Stimulated activated CD4-positive, alpha-beta T cell treated with anti-CD3 and anti-CD28 coated beads, Interleukin-4, amount 100 ng/mL, for 24 hours (primary cell): ENCODE data around the gene PRPF38A.
A peak's percentile ranks its signal among the peaks of the same experiment; 100 is the strongest.

Source experiments
- DNase-seq: peaks from one replicate; pipeline ENCODE4 v3.0.0-alpha.2; 2020

The PRPF38A gene

GRCh38 chr1:52400131-52400530 lies 4.3 kb upstream of the PRPF38A start:
- DNase-seq = no peak

- no peak for DNase-seq
Measured at GRCh38 chr1:52402860-52403240, 1.6 kb upstream of the PRPF38A start.

DNA sequence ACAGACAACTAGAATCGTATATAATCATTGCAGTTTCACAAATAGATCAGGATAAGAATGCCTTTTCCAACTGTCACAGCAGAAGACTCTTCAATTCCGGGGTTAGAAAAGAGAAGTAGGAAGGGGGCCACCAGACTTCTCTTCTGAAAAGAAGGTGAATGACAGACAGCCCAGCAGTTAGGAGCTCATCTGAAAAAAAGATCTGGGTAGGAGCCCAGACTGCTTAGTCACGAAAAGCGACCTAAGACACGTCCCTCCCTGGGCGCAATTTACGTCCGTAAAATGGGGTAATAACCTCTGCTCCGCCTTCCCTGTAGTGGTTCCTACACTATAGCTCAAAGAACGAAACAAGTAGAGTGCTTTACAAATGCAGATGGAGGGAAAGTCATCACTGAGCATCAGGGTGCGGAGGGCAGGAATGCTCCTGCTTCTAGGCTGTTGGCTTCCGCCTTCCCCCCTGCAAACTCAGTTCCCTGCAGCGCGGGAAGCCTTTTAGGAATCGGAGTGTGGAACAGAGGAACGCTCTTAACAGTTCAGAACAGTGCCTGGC lies 761 bp upstream of the PRPF38A start:
- DNase-seq = peak; percentile 66

DNA sequence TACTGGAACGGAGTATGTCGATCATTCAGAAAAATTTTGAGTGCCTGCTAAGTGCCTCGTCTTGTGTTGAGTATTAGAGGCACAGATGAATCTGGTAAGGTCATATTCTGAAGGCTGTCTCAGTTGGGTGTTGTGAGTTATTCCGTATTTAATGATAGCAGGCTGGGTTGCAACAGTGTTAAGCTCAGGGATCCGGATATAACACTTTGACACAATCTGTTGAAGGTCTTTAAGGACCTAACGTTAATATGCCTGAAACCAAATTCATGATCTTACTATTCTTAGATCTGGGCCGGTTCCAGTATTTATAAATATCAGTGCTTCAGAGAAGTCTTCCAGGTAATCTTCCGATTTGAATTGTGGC lies 555 bp downstream of the PRPF38A start:
- DNase-seq = no peak

GRCh38 chr1:52413410-52413989 lies 9.1 kb downstream of the PRPF38A start:
- DNase-seq = no peak

GRCh38 chr1:52414942-52415341 lies 10.5 kb downstream of the PRPF38A start:
- no peak for DNase-seq

DNA sequence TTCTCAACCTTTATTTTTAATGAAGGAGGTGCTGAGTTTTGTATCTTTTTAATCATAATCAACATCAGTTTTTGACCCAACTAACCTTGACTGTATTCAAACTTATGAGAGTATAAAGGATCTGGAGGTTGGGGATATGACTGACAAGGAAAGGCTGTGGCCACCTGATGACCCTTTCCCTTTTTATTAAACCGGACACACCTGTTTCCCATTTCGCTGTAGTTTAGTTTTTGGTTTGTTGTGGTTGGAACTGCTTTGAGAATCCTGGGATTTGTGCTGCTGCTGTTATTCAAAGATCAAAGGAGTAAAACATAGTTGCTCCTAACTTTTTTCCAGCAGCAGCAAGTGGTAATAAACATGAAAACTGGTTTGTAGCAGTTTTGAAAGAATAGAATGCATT lies 12.4 kb downstream of the PRPF38A start:
- no peak for DNase-seq

DNA sequence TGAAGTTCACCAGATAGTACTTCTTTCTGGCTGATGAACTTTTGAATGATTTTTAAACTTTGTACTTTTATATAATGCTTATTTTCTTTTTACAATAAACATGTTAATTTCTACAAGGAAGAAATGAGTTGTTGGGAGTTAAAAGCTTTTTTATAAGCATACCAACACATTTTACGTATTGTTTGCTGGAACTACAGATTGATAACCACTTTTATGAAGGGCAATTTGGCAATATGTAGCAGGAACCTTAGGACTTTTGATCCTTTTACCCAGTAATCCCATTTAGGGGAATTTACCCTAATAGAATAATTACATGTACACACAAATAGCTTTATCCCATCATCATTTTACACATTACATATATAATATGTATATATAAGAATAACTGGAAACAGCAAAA lies 16.3 kb downstream of the PRPF38A start:
- no peak for DNase-seq

DNA sequence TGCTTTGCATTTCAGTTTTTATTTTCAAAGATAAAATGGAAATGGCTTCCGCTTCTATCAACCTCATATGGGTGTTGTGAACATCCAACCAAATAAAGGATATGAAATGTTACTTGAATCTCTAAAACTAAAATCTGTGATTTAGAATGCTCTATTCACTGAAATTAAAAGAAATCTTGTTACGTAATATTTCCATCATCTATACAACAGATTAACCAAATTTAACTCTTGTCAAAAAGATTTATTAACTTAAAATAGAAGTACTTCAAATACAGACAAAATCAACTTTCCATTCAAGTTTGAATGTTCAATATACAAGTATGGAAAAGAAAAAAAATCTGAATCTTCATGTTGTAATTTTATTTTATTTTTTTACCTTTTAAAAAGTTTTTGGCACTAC lies 18.7 kb downstream of the PRPF38A start:
- DNase-seq = no peak

GRCh38 chr1:52423771-52424170 lies 19.4 kb downstream of the PRPF38A start:
- DNase-seq = peak; percentile 65

DNA sequence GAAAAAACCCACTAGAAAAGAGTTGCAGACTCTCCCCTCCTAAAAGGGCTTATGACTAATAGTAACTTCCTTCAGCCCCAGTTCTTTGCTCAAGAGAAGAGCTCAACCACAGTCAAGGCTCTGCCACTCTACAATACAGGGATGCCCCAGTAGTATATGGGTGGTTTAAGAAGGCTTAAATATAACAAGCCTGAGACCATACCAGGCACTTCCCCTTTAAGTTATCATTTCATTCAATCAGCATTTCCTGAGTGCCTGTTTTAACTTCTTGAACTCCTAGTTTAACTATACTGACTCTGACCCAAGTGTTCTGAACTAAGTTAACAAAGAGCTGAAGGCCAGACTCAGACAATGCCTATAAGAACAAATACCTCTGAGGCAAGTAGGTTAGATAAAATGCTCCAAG lies 19.8 kb downstream of the PRPF38A start:
- DNase-seq = peak; percentile 19

- DNase-seq = no peak
Measured at GRCh38 chr1:52424813-52425212, 20.4 kb downstream of the PRPF38A start.

DNA sequence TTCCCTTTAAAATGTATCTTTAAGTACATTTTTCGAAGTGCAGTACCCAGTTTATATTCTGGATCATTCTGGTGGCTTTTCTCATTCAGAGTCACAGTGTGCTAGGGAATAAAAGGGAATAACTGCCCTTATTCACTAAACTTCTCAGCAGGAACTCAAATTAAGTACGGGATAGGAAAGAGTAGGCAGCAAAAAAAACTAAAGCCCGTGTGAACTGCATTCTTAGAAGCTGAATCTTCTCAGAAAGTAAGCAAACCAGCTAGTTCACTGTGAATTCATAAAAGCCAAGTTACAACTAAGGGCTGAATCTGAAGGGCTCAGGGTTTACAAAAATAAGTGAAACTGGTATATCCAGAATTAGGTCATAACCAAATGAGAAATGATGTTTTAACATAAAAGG lies 22.0 kb downstream of the PRPF38A start:
- DNase-seq = no peak

GRCh38 chr1:52427152-52427551 lies 22.8 kb downstream of the PRPF38A start:
- DNase-seq = no peak

DNA sequence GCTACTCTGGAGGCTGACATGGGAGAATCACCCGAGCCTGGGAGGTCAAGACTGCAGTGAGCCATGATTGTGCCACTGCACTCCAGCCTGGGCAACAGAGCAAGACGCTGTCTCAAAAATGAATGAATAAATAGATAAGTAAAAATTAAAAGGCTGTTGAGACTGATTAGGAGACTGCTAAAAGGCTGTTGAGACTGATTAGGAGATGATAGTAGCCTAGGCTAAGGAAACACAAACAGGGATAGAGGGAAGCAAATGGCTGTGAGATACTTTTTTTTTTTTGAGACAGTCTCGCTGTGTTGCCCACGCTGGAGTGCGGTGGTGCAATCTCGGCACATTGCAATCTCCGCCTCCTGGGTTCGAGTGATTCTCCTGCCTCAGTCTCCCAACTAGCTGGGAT lies 28.4 kb downstream of the PRPF38A start:
- no peak for DNase-seq

- no peak for DNase-seq
Measured at GRCh38 chr1:52435211-52435610, 30.8 kb downstream of the PRPF38A start.

DNA sequence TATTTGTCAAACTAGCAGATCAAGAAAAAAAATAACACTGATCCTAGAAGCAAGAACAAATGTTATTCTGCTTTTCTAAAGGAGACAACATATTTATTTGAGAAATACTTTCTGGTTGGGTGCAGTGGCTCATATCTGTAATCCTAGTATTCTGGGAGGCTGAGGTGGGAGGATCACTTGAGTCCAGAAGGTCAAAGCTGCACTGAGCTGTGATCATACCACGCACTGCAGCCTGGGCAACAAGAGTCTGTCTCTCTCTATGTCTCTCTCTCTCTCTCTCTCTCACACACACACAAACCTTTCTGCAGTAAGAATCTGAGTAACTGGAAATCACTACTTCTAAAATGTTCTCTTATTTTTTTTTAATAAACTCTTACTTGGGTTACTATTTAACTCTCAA lies 31.2 kb downstream of the PRPF38A start:
- DNase-seq = no peak

DNA sequence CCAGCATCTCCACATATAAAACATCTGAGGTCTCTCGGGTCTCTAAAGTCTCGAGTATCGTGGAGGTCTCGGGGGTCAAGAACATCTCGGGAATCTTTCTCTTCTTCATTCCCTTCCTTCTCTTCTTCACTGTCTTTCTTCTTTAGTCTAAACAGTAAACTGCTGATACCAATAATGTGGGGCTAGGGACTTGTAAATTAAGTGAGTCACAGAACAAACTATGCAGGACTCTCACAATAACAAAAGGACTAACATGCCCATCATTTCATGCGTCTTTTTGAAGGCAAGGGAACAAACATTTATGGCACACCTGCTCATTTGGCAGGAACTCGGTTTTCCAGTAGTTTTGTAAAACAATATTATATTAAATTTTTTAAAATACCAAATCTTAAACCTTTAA lies 32.4 kb downstream of the PRPF38A start:
- no peak for DNase-seq

DNA sequence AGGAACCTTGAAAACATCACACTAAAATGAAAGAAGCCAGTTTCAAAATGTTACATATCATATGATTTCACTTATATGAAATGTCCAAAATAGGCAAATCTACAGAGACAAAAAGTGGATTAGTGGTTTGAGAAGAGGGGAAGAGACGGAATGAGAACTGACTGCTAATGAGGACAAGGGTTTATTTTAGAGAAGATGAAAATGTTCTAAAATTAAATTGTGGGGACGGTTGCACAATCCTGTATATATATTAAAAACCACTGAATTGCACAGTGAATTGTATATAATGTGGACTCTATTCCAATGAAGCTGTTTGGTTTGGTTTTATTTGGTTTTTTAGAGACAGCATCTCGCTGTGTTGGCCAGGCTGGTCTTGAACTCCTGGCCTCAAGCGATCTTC lies 35.6 kb downstream of the PRPF38A start:
- no peak for DNase-seq

DNA sequence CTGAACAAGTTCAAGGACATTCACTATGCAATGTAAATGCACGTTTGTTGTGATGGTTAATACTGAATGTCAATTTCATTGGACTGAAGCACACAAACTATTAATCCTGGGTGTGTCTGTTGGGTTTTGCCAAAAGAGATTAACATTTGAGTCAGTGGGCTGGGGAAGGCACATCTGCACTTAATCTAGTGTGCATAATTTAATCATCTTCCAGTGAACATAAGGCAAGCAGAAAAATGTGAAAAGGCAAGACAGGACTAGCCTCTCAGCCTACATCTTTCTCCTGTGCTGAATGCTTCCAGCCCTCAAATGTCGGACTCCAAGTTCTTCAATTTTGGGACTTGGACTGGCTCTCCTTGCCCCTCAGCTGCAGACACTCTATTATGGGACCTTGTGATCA lies 40.1 kb downstream of the PRPF38A start:
- DNase-seq = no peak

- DNase-seq = no peak
Measured at GRCh38 chr1:52454127-52454526, 49.7 kb downstream of the PRPF38A start.

- DNase-seq = no peak
Measured at GRCh38 chr1:52454779-52455178, 50.4 kb downstream of the PRPF38A start.

- DNase-seq = no peak
Measured at GRCh38 chr1:52455686-52456085, 51.3 kb downstream of the PRPF38A start.

- DNase-seq = no peak
Measured at GRCh38 chr1:52460694-52461093, 56.3 kb downstream of the PRPF38A start.

- no peak for DNase-seq
Measured at GRCh38 chr1:52461821-52462220, 57.4 kb downstream of the PRPF38A start.

GRCh38 chr1:52463891-52464290 lies 59.5 kb downstream of the PRPF38A start:
- DNase-seq = no peak
